BLaER1 (cell line): Measurements from ENCODE around the gene RPS5.
"Not testable (repeated sequence)": the region's sequence is repeated elsewhere in the genome, so short reads cannot be mapped to it uniquely, and the experiment has no call there.

Experiments
- H3K27ac ChIP-seq: shearing (Covaris generic); formaldehyde crosslinking; 2 replicates; pipeline ENCODE4 v1.8.1; 2022
- H3K27me3 ChIP-seq: shearing (Covaris generic); formaldehyde crosslinking; 2 replicates; pipeline ENCODE4 v1.8.1; 2022
- H3K36me3 ChIP-seq: shearing (Covaris generic); formaldehyde crosslinking; 2 replicates; pipeline ENCODE4 v1.8.1; 2022
- H3K4me1 ChIP-seq: shearing (Covaris generic); formaldehyde crosslinking; 2 replicates; pipeline ENCODE4 v1.8.1; 2022
- H3K4me2 ChIP-seq: shearing (Covaris generic); formaldehyde crosslinking; 2 replicates; pipeline ENCODE4 v1.8.1; 2022
- H3K4me3 ChIP-seq: shearing (Covaris generic); formaldehyde crosslinking; 2 replicates; pipeline ENCODE4 v1.8.1; 2022
- H3K9ac ChIP-seq: shearing (Covaris generic); formaldehyde crosslinking; 2 replicates; pipeline ENCODE4 v1.8.1; 2022
- H3K9me3 ChIP-seq: shearing (Covaris generic); formaldehyde crosslinking; 2 replicates; pipeline ENCODE4 v1.8.1; 2022
- H4K20me1 ChIP-seq: shearing (Covaris generic); formaldehyde crosslinking; 2 replicates; pipeline ENCODE4 v1.8.1; 2022
- Cebpa-rat ChIP-seq: shearing (Covaris generic); IDR thresholded peaks from 2 replicates; pipeline ENCODE4 v1.8.1; 2022

RPS5 gene

DNA sequence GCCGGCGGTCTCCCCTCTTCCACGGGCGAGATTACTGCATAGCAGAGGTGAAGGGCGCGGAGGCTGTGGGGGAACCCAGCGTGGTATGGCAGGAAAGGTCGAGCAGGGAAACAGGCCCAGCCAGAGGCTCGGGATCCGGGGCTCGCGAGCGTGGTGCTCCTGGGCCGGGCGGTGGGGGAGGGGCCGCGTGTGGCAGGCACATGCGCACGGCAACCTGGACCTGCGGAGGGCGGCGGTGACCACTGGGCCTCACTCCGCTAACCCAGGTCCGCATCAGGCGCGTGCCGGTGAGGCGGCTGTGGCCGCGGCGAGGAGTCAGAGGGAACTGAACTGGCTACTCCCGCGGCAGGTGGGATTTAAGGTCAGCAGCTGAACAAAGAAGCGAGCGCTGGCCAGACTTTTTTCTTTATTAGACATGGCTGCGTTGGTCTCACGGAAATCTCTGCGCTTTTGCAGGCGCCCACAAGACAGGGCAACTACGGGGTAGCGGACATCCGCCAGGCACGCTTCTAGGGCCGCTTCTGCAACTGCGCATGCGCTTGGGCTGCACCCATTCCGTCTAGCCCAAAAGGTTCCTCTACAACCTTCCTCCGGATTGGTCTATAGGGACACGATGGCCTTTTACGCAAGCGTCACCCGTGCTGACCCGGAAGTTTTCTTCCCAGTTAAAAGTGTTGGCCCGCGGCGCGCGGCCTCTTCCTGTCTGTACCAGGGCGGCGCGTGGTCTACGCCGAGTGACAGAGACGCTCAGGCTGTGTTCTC lies at the start of gene RPS5:
RPS5 (plus strand) TSS at position 694 of the 762 bp plus-strand sequence. CDS start 869 bp downstream, outside the sequence.
- H3K4me1 ChIP-seq = peaks cover 76% of the 10 kb centered on the region
- H3K27ac ChIP-seq = peak within 1 kb of the TSS; percentile 98

DNA sequence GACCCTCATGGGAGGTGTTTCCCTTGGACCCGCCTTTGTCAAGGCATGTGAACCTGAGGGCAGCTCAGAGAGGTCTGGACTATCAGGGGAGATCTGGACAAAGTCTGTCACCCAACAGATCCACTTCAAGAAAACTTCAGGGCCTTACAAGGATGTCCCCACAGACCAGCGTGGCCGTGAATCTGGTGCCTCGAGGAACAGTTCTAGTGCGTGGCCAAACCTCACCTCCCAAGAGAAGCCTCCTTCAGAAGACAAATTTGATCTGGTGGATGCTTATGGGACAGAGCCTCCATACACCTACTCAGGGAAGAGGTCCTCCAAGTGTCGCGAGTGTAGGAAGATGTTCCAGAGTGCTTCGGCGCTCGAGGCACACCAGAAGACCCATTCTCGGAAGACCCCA lies 48.7 kb upstream of the RPS5 start:
- H3K4me3 ChIP-seq = no peak overlapping the region
- H3K9me3 ChIP-seq = peaks cover 13% of the 10 kb centered on the region
- no peak overlapping the region for H3K4me2 ChIP-seq
- peaks cover 22% of the 10 kb centered on the region; the same call in 1 of the 2 replicates for H4K20me1 ChIP-seq
- H3K27me3 ChIP-seq = no peaks in the 10 kb centered on the region
- H3K36me3 ChIP-seq = peaks cover 84% of the 10 kb centered on the region
- TF ChIP-seq Cebpa-rat = no peak
- H3K9ac ChIP-seq = no peak overlapping the region
- peaks cover 14% of the 10 kb centered on the region for H3K4me1 ChIP-seq
- H3K27ac ChIP-seq = no peak overlapping the region

More for the DNA sequence above, at the start of gene RPS5:
- H3K4me2 ChIP-seq = peak within 1 kb of the TSS; percentile 97
- H3K4me3 ChIP-seq = peak within 1 kb of the TSS; percentile 94
- H3K36me3 ChIP-seq = peaks cover 39% of the 10 kb centered on the region
- no peaks in the 10 kb centered on the region for H3K27me3 ChIP-seq
- peak within 1 kb of the TSS; percentile 98 for H3K9ac ChIP-seq
- no peaks in the 10 kb centered on the region for H3K9me3 ChIP-seq
- TF ChIP-seq Cebpa-rat = no peak; the same call in 1 of the 2 replicates
- peaks cover 46% of the 10 kb centered on the region for H4K20me1 ChIP-seq

DNA sequence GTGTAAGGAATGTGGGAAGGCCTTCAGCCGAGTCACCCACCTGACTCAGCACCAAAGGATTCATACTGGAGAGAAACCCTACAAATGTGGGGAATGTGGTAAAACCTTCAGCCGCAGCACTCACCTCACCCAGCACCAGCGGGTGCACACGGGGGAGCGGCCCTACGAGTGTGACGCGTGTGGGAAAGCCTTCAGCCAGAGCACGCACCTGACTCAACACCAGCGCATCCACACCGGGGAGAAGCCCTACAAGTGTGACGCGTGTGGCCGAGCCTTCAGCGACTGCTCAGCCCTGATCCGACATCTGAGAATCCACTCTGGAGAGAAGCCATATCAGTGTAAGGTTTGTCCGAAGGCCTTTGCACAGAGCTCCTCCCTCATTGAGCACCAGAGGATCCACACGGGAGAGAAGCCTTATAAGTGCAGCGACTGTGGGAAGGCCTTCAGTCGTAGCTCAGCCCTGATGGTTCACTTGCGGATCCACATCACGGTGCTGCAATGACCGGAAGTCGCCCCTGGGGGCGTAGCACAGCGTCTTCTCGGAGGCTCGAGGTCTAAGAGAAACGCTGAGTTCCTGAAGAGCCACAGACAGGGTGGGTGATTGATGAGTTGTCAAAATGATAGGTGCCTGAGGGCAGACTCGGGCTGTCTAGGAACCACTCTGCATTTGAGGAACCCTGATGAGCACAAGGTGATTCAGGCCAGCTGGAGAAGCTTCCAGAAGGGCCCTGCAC lies 48.1 kb upstream of the RPS5 start:
- H4K20me1 ChIP-seq = peaks cover 22% of the 10 kb centered on the region; the same call in 1 of the 2 replicates
- H3K4me3 ChIP-seq = no peak overlapping the region
- no peak overlapping the region for H3K27ac ChIP-seq
- no peak overlapping the region for H3K9ac ChIP-seq
- TF ChIP-seq Cebpa-rat = no peak
- no peaks in the 10 kb centered on the region for H3K27me3 ChIP-seq
- peaks cover 19% of the 10 kb centered on the region for H3K9me3 ChIP-seq
- H3K4me2 ChIP-seq = no peak overlapping the region
- peaks cover 20% of the 10 kb centered on the region for H3K4me1 ChIP-seq
- peaks cover 89% of the 10 kb centered on the region for H3K36me3 ChIP-seq

DNA sequence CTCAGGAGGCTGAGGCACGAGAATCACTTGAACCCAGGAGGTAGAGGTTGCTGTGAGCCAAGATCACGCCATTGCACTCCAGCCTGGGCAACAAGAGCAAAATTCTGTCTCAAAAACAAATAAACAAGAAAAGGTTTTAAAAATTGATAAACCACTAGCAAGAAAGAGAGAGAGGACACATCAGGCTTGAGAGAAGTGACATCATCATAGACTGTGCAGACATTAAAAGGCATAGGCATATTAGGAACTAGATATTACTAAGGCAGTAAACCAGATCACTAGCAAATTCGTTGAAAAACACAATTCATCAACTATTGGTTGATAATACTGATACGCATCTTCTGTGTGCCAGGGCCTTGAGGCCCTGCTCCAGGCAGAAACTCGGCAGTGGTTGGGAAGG lies 41.5 kb upstream of the RPS5 start:
- Histone ChIP-seq H3K27me3 (no peaks in the 10 kb centered on the region), H3K36me3 (peaks cover 52% of the 10 kb centered on the region), H4K20me1 (peaks cover 17% of the 10 kb centered on the region), H3K4me1 (peaks cover 55% of the 10 kb centered on the region), H3K9me3 (peaks cover 11% of the 10 kb centered on the region; the same call in 1 of the 2 replicates), H3K4me3 (no peak overlapping the region; the same call in 1 of the 2 replicates), H3K27ac (peak overlapping the region; percentile 98), H3K4me2 (peak overlapping the region; percentile 83), H3K9ac (peak overlapping the region; percentile 87; the same call in 1 of the 2 replicates)
- TF ChIP-seq Cebpa-rat = no peak

DNA sequence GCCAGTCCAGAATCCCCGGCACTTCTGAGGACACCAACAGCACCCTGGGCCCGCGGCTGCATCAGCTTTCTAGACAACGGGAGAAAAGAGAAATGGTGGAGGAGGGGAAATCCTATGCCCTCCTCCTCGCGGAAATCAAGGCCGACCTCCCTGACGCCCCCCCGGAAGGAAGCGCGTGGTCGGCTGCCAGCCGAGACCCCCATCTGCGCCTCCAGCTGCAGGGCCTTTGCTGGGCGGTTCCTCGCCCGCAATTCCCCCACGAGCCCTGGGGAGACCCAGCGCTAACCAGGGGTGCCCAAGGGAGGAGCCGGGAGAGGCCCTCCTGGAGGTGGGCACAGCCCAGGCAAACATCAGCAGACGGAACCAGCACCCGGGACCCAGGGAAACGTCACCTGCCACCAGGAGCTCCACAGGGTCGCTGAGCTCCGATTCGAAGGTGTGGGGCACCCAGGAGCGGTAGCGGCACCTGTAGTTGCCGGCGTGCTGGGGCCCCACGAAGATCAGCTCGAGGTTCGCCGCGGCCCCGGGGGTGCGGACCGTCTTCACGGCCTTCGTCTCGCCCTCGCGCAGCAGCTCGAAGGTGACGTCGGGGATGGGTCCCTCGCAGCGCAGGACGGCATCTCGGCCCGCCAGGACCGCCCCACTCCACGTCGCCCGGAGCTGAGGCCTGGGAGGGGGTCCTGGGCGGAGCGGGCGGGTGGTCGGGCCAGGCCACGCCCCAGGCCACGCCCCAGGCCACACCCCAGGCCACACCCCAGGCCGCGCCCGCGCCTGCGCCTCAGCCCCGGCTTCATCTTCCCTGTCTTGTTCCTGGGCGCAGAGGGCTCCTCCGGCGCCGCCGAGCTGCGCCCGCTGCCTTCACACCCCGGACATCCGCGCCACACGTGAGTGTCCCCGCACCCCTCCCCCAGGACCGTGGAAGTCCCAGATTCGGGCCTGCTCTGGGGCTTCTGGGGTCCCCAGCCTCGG lies 39.8 kb upstream of the RPS5 start:
- Histone ChIP-seq H3K27me3 (no peaks in the 10 kb centered on the region), H3K9ac (peak overlapping the region; percentile 87), H4K20me1 (peaks cover 23% of the 10 kb centered on the region), H3K4me3 (peak overlapping the region; percentile 73), H3K4me1 (peaks cover 72% of the 10 kb centered on the region), H3K27ac (peak overlapping the region; percentile 98), H3K4me2 (peak overlapping the region; percentile 83), H3K9me3 (peaks cover 11% of the 10 kb centered on the region; the same call in 1 of the 2 replicates), H3K36me3 (peaks cover 51% of the 10 kb centered on the region)
- no peak for TF ChIP-seq Cebpa-rat

DNA sequence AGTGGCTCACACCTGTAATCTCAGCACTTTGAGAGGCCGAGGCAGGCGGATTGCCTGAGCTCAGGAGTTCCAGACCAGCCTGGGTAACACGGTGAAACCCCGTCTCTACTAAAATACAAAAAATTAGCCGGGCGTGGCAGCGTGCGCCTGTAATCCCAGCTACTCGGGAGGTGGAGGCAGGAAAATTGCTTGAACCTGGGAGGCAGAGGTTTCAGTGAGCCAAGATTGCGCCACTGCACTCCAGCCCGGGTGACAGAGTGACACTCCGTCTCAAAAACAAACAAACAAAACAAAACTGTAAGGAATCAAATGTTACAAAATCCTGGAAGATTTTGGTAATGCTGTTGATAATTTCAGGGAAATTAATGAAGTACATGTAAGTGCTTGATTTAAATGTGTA lies 39.0 kb upstream of the RPS5 start:
- H4K20me1 ChIP-seq = peaks cover 27% of the 10 kb centered on the region
- H3K9me3 ChIP-seq = peaks cover 11% of the 10 kb centered on the region; the same call in 1 of the 2 replicates
- H3K4me2 ChIP-seq = peak overlapping the region; percentile 83
- H3K36me3 ChIP-seq = peaks cover 51% of the 10 kb centered on the region
- peak overlapping the region; percentile 73 for H3K4me3 ChIP-seq
- peak overlapping the region; percentile 87 for H3K9ac ChIP-seq
- H3K4me1 ChIP-seq = peaks cover 78% of the 10 kb centered on the region
- not testable (repeated sequence) for H3K27me3 ChIP-seq
- peak overlapping the region; percentile 98 for H3K27ac ChIP-seq

DNA sequence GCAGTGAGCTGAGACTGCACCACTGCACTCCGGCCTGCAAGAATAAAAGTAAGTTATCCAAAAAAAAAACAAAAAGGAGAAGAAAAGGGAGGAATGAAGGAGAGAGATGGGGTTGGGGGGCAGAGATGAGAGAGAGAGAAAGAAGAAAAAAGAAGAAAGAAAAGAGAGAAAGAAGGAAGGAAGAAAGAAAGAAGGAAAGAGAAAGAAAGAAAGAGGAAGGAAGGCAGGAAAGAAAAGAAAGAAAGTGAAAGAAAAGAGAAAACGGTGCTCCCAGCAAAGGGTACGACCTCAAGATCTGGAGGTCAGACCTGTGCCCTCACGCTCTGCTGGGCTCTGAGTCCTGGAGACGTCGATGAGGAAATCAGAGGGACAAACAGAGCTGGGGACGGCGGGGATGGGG lies 37.5 kb upstream of the RPS5 start:
- H3K9ac ChIP-seq = peak overlapping the region; percentile 72

DNA sequence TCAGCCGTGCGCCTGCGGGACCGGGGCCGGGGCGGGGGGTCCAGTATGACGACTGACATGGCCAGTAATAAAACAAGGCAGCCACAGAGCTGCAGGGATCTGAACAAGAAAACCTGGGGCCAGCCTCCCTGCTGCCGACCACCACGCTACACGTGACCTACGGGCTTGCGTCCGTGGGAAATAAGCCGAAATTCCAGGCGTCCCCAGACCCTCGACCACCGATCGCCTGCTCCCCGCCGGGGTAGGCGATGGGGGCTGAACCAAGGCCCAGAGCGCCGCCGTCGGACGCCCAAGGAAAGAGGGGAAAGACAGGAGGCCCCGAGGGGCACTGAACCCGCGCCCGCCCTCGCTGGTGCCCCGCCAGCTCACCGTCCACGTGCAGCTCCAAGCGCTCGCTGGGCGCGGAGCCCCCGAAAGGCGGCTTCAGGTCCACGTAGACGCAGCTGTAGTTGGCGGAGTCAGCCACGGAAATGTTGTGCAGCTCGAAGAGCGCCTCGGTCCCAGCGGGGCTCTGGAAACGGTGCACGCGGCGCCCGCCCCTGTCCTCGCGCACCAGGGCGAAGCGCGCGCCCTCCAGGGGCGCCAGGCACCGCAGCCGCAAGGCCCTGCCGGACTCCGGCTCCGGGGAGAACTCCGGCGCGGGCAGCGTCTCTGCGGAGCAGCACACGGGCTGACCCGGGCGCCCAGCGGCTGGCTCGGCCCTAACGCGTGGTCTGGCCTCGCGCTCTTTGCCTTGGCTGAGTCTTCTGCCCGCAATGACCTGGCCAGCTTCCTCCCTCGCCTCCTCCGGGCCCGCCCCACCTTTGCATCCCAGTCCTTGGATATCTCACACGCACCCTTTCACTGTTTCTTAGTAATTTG lies 36.8 kb upstream of the RPS5 start:
- H3K4me3 ChIP-seq = peak overlapping the region; percentile 73
- peak overlapping the region; percentile 83 for H3K4me2 ChIP-seq
- peak overlapping the region; percentile 98 for H3K27ac ChIP-seq
- H3K4me1 ChIP-seq = peaks cover 60% of the 10 kb centered on the region
- H3K36me3 ChIP-seq = peaks cover 39% of the 10 kb centered on the region
- H3K9ac ChIP-seq = peak overlapping the region; percentile 72
- H3K9me3 ChIP-seq = no peaks in the 10 kb centered on the region
- peaks cover 3% of the 10 kb centered on the region; the same call in 1 of the 2 replicates for H3K27me3 ChIP-seq
- TF ChIP-seq Cebpa-rat = no peak
- H4K20me1 ChIP-seq = peaks cover 42% of the 10 kb centered on the region

More for the DNA sequence above, 37.5 kb upstream of the RPS5 start:
- H3K4me1 ChIP-seq = peaks cover 66% of the 10 kb centered on the region
- H3K36me3 ChIP-seq = peaks cover 46% of the 10 kb centered on the region
- H3K4me2 ChIP-seq = peak overlapping the region; percentile 83
- peak overlapping the region; percentile 73 for H3K4me3 ChIP-seq
- no peak for TF ChIP-seq Cebpa-rat
- H3K27me3 ChIP-seq = no peaks in the 10 kb centered on the region
- peak overlapping the region; percentile 98 for H3K27ac ChIP-seq
- no peaks in the 10 kb centered on the region for H3K9me3 ChIP-seq
- peaks cover 36% of the 10 kb centered on the region for H4K20me1 ChIP-seq
